Mesodermal cell (in vitro differentiated cells): Measurements from ENCODE around the gene FSIP1.
A peak's percentile ranks its signal among the peaks of the same experiment; 100 is the strongest.

Experiments used
- H3K27ac ChIP-seq: 2 replicates; pipeline ENCODE4 v1.7.0; 2013; ENCODE audit warnings: mild to moderate bottlenecking, low read depth, low read length, moderate library complexity; ENCODE audit not compliant: severe bottlenecking
- H3K36me3 ChIP-seq: 2 replicates; pipeline ENCODE4 v1.7.1; 2013; ENCODE audit warnings: mild to moderate bottlenecking, low read length, moderate library complexity; ENCODE audit not compliant: control insufficient read depth, insufficient read depth
- H3K4me1 ChIP-seq: one replicate; pipeline ENCODE4 v1.7.1; 2013; ENCODE audit warnings: mild to moderate bottlenecking, low read length; ENCODE audit not compliant: insufficient read depth, control insufficient read depth, poor library complexity, severe bottlenecking
- H3K4me3 ChIP-seq: 2 replicates; pipeline ENCODE4 v1.7.0; 2013; ENCODE audit warnings: low read length, control low read depth, mild to moderate bottlenecking; ENCODE audit not compliant: insufficient read depth, poor library complexity, severe bottlenecking; ENCODE audit errors: extremely low read depth
- H3K9me3 ChIP-seq: 2 replicates; pipeline ENCODE4 v1.7.1; 2013; ENCODE audit warnings: mild to moderate bottlenecking, low read length, moderate library complexity; ENCODE audit not compliant: control insufficient read depth
- WGBS, 2 experiments: methylation state at CpG; one replicate each; pipeline ENCODE4 v1.1.5; 2013; ENCODE audit warnings: missing lambda C conversion rate in 2 of 2; ENCODE audit not compliant: insufficient coverage in 2 of 2; 5-methylcytosine and 5-hydroxymethylcytosine counted together

Gene FSIP1

DNA sequence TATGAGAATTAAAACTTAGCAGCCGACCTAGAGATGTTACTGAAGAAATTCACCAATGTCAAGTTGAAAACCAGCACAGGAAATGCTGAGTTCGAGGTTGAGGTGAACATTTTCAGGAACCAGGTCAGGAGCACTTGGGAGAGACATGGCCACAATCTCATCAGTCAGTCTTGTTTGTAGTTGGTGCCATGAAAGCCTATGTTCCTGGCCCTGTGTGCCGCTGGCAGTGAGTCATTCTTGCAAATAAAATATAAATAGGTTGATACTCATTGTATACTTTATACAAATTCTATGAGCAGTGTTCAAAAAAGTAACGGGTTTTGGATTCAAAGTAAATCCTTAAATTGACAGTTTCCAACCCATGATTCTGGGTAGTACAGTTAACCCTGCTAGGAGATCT, 1.5 kb upstream of the FSIP1 start:
- no peak overlapping the region for H3K4me3 ChIP-seq

GRCh38 chr15:39783244-39783820, 691 bp upstream of the FSIP1 start:
- H3K27ac ChIP-seq: peak overlapping the region; percentile 77
- WGBS, 2 experiments: 4 to 6% methylated on average over 5 to 7 of the region's 10 CpGs

More for the DNA sequence above, 1.5 kb upstream of the FSIP1 start:
- 80 to 87% methylated on average over 2 to 3 of the region's 4 CpGs for WGBS, 2 experiments
- H3K9me3 ChIP-seq: no peaks in the 10 kb centered on the region
- H3K4me1 ChIP-seq: peaks cover 32% of the 10 kb centered on the region
- no peaks in the 10 kb centered on the region for H3K36me3 ChIP-seq
- no peak overlapping the region for H3K27ac ChIP-seq

DNA sequence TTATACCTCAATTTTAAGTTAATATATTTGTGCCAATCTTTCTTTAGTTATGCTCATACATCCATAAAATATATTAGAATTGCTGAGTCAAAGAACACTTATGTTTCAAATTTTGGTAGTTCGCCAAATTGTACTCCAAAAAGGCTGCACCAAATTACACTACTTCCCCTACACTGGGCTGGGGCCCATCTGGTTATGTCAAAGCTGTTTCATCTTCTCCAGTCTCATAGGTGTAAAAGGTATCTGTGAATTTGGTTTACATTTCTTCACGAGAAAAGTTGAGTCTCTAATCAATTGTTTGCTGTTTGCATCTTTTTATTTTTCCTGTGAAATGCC, 706 bp downstream of the FSIP1 start:
- H3K36me3 ChIP-seq: no peaks in the 10 kb centered on the region
- 67 to 100% methylated on average over 1 of the region's 2 CpGs for WGBS, 2 experiments
- H3K4me1 ChIP-seq: peaks cover 19% of the 10 kb centered on the region
- H3K27ac ChIP-seq: peak overlapping the region; percentile 30
- H3K9me3 ChIP-seq: no peaks in the 10 kb centered on the region
- H3K4me3 ChIP-seq: peak overlapping the region; percentile 74

More at GRCh38 chr15:39783244-39783820, 691 bp upstream of the FSIP1 start:
- no peaks in the 10 kb centered on the region for H3K36me3 ChIP-seq
- H3K4me3 ChIP-seq: peak overlapping the region; percentile 74
- peaks cover 29% of the 10 kb centered on the region for H3K4me1 ChIP-seq
- no peaks in the 10 kb centered on the region for H3K9me3 ChIP-seq

- Histone ChIP-seq H3K4me3 (peak overlapping the region; percentile 74), H3K4me1 (peaks cover 19% of the 10 kb centered on the region), H3K36me3 (no peaks in the 10 kb centered on the region), H3K27ac (no peak overlapping the region), H3K9me3 (no peaks in the 10 kb centered on the region)
- 86% methylated on average over 1 of the region's 4 CpGs; no CpG with 5 or more reads in 1 of the 2 experiments for WGBS, 2 experiments
Measured at GRCh38 chr15:39781147-39781966, 1.3 kb downstream of the FSIP1 start.

- Histone ChIP-seq H3K36me3 (no peaks in the 10 kb centered on the region), H3K4me1 (no peaks in the 10 kb centered on the region), H3K9me3 (no peaks in the 10 kb centered on the region), H3K4me3 (no peak overlapping the region), H3K27ac (peak overlapping the region; percentile 5)
- 20 to 53% methylated on average over 1 to 3 of the region's 3 CpGs for WGBS, 2 experiments
Measured at GRCh38 chr15:39778021-39778420, 4.6 kb downstream of the FSIP1 start.

- Histone ChIP-seq H3K4me3 (no peak overlapping the region), H3K9me3 (no peaks in the 10 kb centered on the region), H3K36me3 (no peaks in the 10 kb centered on the region), H3K27ac (no peak overlapping the region), H3K4me1 (no peaks in the 10 kb centered on the region)
- WGBS, 2 experiments: 86 to 90% methylated on average over 4 of the region's 4 CpGs
Measured at GRCh38 chr15:39777496-39777895, 5.1 kb downstream of the FSIP1 start.

DNA sequence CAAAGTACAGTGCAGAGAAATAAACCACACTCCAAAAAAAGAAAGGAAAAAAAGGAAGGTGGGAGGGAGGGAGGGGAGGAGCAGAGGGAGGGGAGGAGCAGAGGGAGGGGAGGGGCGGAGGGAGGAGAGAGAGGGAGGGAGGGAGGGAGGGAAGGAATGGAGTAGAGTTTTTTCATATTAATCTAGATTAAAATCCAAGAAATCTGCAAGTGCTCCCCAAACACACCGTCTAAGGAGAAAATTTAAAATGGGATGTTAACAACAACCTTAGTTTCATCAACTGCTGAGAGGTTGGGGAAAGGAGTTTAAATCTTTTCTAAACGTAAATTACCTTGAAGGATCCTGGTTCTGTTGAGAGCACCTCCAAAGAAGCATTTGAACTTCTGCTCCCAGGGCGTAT, 6.6 kb downstream of the FSIP1 start:
- Histone ChIP-seq H3K9me3 (no peaks in the 10 kb centered on the region), H3K36me3 (no peaks in the 10 kb centered on the region), H3K4me1 (no peaks in the 10 kb centered on the region), H3K27ac (no peak overlapping the region), H3K4me3 (no peak overlapping the region)
- 71 to 100% methylated on average over 1 to 2 of the region's 4 CpGs for WGBS, 2 experiments

- H3K9me3 ChIP-seq: no peaks in the 10 kb centered on the region
- no peak overlapping the region for H3K27ac ChIP-seq
- H3K4me1 ChIP-seq: no peaks in the 10 kb centered on the region
- H3K4me3 ChIP-seq: no peak overlapping the region
- no peaks in the 10 kb centered on the region for H3K36me3 ChIP-seq
- 92 to 98% methylated on average over 2 to 3 of the region's 3 CpGs for WGBS, 2 experiments
Measured at GRCh38 chr15:39774688-39775267, 7.9 kb downstream of the FSIP1 start.

DNA sequence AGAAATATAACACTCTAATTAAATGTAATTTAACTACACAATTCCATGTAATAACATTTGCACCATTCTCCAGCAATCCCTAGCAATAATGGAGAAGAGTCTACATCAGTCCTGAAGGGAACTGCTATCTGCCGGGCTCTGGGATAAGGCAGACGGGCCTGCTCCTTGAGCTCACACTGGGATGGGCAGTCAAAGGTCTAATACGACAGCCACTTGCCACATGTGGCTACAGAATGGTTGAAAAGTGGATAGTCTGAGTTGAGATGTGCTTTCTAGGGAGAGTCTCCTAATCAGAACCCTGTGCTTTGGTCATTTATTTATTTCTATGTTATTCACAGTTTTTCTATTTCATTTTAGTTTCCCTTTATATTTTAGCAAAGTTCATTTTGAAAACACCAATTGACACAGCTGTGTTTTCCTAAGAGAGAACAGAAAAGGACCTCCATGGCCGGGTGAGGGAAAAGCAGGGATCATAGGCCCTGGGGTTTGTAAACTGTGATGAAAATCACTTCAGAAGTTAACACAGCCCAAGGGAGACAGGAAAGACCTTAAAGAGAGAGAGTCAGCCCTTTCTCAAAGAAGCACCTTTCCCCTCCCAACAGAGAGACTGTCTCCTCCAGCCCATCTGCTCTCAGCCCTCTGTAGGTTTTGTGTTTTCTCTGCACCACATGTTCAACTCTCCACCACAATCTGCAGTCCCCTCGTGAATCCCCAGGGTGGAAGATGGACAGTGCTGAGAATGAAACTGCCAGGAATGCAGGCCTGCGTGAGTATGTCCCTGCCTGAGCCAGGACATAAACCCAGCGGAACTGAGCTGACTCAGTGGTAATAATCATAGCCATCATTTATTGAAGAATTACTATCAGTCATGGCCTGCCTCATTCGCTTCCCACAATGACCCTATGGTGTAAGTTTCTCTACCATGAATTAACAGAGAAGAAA, 11.6 kb downstream of the FSIP1 start:
- Histone ChIP-seq H3K4me3 (no peak overlapping the region), H3K9me3 (no peaks in the 10 kb centered on the region)
- WGBS, 2 experiments: 89 to 100% methylated on average over 4 to 6 of the region's 8 CpGs

DNA sequence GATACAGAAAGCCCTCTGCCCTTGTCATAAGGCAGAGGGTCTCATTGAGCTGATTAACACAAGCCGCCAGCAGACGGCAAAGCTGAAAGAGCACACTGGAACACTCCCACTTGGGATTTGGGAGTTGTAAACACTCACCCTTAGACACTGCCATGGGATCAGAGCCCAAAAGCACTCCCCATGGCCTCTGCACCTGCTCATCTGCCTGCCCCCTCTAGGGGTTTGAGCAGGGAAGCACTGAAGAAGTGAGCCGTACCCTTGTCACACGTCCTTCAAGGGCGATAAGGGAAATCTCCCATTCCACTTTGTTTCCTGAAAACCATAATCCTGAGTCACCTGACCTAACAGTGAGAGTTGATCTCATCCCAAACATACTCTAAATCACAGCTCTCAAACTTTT, 14.7 kb downstream of the FSIP1 start:
- H3K9me3 ChIP-seq: no peaks in the 10 kb centered on the region
- H3K4me1 ChIP-seq: no peaks in the 10 kb centered on the region
- no peaks in the 10 kb centered on the region for H3K36me3 ChIP-seq
- 86 to 93% methylated on average over 2 to 5 of the region's 5 CpGs for WGBS, 2 experiments
- no peak overlapping the region for H3K4me3 ChIP-seq
- H3K27ac ChIP-seq: no peak overlapping the region

More for the DNA sequence above, 11.6 kb downstream of the FSIP1 start:
- H3K27ac ChIP-seq: peak overlapping the region; percentile 19
- no peaks in the 10 kb centered on the region for H3K36me3 ChIP-seq
- H3K4me1 ChIP-seq: no peaks in the 10 kb centered on the region
